Measurements from ENCODE around the gene SLC7A8.

DNA sequence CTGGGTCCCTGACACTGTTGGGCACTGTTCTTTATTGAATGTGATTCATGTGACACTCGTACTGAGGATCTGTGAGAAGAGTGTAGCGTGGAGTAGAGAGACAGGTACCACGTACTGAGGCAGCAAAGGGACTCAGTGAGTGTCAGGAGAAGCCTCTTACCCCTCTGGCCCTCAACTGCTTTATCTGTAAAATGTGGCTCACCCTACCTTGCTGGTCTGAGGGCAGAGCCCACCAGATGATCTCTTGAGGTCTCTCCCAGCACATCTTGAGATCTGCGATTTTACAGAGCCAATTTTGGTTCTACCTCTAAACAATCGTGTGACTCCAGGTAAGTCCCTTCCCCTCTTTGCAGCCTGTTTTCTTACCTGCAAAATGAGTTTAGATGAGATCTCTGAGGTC, 67.5 kb downstream of the SLC7A8 start:
- TF ChIP-seq, protein P1, sequence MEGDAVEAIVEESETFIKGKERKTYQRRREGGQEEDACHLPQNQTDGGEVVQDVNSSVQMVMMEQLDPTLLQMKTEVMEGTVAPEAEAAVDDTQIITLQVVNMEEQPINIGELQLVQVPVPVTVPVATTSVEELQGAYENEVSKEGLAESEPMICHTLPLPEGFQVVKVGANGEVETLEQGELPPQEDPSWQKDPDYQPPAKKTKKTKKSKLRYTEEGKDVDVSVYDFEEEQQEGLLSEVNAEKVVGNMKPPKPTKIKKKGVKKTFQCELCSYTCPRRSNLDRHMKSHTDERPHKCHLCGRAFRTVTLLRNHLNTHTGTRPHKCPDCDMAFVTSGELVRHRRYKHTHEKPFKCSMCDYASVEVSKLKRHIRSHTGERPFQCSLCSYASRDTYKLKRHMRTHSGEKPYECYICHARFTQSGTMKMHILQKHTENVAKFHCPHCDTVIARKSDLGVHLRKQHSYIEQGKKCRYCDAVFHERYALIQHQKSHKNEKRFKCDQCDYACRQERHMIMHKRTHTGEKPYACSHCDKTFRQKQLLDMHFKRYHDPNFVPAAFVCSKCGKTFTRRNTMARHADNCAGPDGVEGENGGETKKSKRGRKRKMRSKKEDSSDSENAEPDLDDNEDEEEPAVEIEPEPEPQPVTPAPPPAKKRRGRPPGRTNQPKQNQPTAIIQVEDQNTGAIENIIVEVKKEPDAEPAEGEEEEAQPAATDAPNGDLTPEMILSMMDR (IDR thresholded peaks at IDR 0.05): no peak
- TF ChIP-seq POLR2A (IDR thresholded peaks at IDR 0.05): no peak
